OCI-LY1 (cell line): ENCODE measurements around the gene STK17A.

Experiments used
- H2AFZ ChIP-seq: fragments of 200-600 bp; sonication (generic), shearing (Covaris generic); 2 replicates; pipeline ENCODE4 v1.6.0; 2014; ENCODE audit warnings: antibody characterized with exemption, mild to moderate bottlenecking, low read length
- H3F3A ChIP-seq: fragments of 200-600 bp; sonication (generic), shearing (Covaris generic); 2 replicates; pipeline ENCODE4 v1.6.0; 2014; ENCODE audit warnings: mild to moderate bottlenecking, antibody characterized with exemption, low read length, moderate library complexity; ENCODE audit not compliant: insufficient read depth
- H3K27ac ChIP-seq: fragments of 200-600 bp; sonication (generic); 2 replicates; pipeline ENCODE4 v1.5.1; 2014; ENCODE audit warnings: low read length, mixed run types, mild to moderate bottlenecking, low read depth; ENCODE audit not compliant: poor library complexity, severe bottlenecking
- H3K27me3 ChIP-seq: fragments of 200-600 bp; sonication (generic); 2 replicates; pipeline ENCODE4 v1.6.0; 2014; ENCODE audit warnings: antibody characterized with exemption, mild to moderate bottlenecking, low read length, moderate library complexity; ENCODE audit not compliant: insufficient read depth
- H3K36me3 ChIP-seq: fragments of 200-600 bp; sonication (generic); 2 replicates; pipeline ENCODE4 v1.6.1; 2014; ENCODE audit warnings: mild to moderate bottlenecking, antibody characterized with exemption, low read length, moderate library complexity, mixed read lengths; ENCODE audit not compliant: insufficient read depth
- H3K4me1 ChIP-seq: fragments of 200-600 bp; sonication (generic); 2 replicates; pipeline ENCODE4 v1.5.1; 2014; ENCODE audit warnings: mild to moderate bottlenecking, low read length, moderate library complexity; ENCODE audit not compliant: insufficient read depth, severe bottlenecking
- H3K4me2 ChIP-seq: fragments of 200-600 bp; sonication (generic), shearing (Covaris generic); 2 replicates; pipeline ENCODE4 v1.6.1; 2014; ENCODE audit warnings: low read length
- H3K4me3 ChIP-seq: fragments of 200-600 bp; sonication (generic); 2 replicates; pipeline ENCODE4 v1.5.1; 2014; ENCODE audit warnings: low read length, low read depth, mild to moderate bottlenecking, mixed read lengths; ENCODE audit not compliant: poor library complexity, severe bottlenecking
- H3K79me2 ChIP-seq: fragments of 200-600 bp; shearing (Covaris generic); 2 replicates; pipeline ENCODE4 v1.6.1; 2016; ENCODE audit warnings: mixed run types, low read length, mixed read lengths; ENCODE audit not compliant: insufficient read depth
- H3K9ac ChIP-seq: fragments of 200-600 bp; sonication (generic), shearing (Covaris generic); 2 replicates; pipeline ENCODE4 v1.6.1; 2014; ENCODE audit warnings: mild to moderate bottlenecking, low read length, mixed read lengths
- H3K9me2 ChIP-seq: fragments of 200-600 bp; sonication (generic), shearing (Covaris generic); 2 replicates; pipeline ENCODE4 v1.6.1; 2014; ENCODE audit warnings: low read depth, mild to moderate bottlenecking, low read length, mixed read lengths
- H3K9me3 ChIP-seq: fragments of 200-600 bp; shearing (Covaris generic); 2 replicates; pipeline ENCODE4 v1.6.1; 2014; ENCODE audit warnings: low read length, mixed read lengths
- H4K20me1 ChIP-seq: fragments of 200-600 bp; sonication (generic), shearing (Covaris generic); 2 replicates; pipeline ENCODE4 v1.6.0; 2016; ENCODE audit warnings: mild to moderate bottlenecking, low read length; ENCODE audit not compliant: insufficient read depth
- EZH2 ChIP-seq: fragments of 200-600 bp; sonication (generic), shearing (Covaris generic); IDR thresholded peaks from 2 replicates; pipeline ENCODE4 v1.8.0; 2017; ENCODE audit warnings: borderline replicate concordance, mixed run types, mild to moderate bottlenecking, antibody characterized with exemption, low read length, moderate library complexity, mixed read lengths
- TF ChIP-seq, protein P1 (sequence below): fragments of 200-600 bp; sonication (generic), shearing (Covaris generic); IDR thresholded peaks from 2 replicates; pipeline ENCODE4 v1.5.1; 2017; ENCODE audit warnings: mild to moderate bottlenecking, antibody characterized with exemption, low read length, moderate library complexity, mixed read lengths

The STK17A gene

DNA sequence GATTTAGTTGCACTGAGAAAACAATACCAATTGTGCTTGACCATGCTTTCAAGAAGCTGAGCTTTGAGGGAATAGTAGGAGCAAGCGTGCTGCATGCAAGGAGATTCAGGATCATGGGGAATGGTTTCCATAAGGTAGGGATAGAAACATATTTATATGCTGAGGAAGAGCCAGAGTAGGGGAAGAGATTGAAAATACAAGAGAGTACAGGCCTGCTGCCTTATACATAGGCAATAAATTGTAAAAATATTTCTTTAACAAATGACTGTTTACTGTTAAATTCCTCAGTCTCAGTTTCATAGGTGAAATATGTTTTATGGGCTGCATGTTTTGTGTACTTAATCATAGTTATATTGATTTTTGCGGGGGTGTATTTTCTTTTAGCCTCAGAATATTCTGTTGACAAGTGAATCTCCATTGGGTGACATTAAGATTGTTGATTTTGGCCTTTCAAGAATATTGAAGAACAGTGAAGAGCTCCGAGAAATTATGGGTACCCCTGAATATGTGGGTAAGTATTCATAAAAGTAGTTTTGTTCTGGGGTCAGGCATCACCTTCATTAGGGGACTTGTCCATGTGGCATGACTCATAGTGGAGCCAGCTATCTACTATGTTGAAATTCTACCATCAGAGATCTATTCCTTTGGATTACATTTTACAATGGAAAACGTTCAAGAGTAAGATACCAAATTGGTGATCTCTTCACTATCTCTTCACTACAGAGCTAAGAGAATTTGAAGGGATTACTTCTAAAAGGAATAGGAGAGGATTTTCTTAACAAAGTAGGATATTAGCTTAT lies 36.5 kb downstream of the STK17A start:
- Histone ChIP-seq H3K79me2 (peaks cover 46% of the 10 kb centered on the region), H3K9me3 (no peaks in the 10 kb centered on the region), H3K27ac (peak overlapping the region; percentile 37), H3K27me3 (no peaks in the 10 kb centered on the region), H3K9me2 (no peaks in the 10 kb centered on the region), H3K4me3 (no peak overlapping the region), H3K4me1 (peaks cover 82% of the 10 kb centered on the region), H3K9ac (no peak overlapping the region), H4K20me1 (no peaks in the 10 kb centered on the region), H3K36me3 (peaks cover 93% of the 10 kb centered on the region), H2AFZ (no peak overlapping the region), H3K4me2 (no peak overlapping the region; the same call in 1 of the 2 replicates), H3F3A (no peaks in the 10 kb centered on the region)
- TF ChIP-seq, protein P1, sequence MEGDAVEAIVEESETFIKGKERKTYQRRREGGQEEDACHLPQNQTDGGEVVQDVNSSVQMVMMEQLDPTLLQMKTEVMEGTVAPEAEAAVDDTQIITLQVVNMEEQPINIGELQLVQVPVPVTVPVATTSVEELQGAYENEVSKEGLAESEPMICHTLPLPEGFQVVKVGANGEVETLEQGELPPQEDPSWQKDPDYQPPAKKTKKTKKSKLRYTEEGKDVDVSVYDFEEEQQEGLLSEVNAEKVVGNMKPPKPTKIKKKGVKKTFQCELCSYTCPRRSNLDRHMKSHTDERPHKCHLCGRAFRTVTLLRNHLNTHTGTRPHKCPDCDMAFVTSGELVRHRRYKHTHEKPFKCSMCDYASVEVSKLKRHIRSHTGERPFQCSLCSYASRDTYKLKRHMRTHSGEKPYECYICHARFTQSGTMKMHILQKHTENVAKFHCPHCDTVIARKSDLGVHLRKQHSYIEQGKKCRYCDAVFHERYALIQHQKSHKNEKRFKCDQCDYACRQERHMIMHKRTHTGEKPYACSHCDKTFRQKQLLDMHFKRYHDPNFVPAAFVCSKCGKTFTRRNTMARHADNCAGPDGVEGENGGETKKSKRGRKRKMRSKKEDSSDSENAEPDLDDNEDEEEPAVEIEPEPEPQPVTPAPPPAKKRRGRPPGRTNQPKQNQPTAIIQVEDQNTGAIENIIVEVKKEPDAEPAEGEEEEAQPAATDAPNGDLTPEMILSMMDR = no peak
- TF ChIP-seq EZH2 = no peak

DNA sequence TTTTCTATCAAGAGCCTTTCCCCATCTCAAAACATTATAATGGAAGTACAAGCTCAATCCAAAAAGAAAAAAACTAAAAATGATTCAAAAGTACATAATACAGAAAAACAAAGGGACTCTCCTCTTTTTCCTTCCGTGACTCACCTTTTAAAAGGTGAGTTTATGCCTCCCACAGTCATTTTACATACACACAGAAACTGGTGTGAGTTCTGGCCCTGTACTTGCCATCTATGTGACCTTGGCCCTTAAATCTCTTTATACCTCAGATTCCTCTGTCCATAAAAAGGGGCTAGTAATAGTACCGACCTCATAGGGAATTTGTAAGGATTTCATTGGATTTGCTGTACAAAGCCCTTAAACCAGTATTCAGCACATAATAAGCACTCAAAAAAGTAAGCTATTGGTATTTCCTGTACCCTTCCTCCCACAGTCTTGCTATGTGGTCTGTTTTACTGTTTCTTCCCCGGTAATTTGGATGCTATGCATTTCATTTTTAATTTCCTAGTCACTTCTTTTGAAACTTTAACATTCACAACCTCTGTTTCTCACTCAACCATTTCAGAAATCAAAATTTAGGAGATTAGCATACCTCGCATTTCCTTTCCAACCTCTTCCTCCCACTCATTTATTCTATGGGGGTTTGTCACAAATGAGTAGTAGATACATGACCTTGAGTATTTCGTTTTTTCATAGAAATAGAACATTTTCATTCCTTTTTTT lies 39.0 kb downstream of the STK17A start:
- Histone ChIP-seq H3K9me2 (no peaks in the 10 kb centered on the region), H3K9ac (no peak overlapping the region), H3K27me3 (no peaks in the 10 kb centered on the region), H3K4me2 (peak overlapping the region; percentile 1; the same call in 1 of the 2 replicates), H3F3A (0 out of 2 replicates have a peak, but pooled peaks cover 5% of the 10 kb centered on the region), H2AFZ (no peak overlapping the region), H4K20me1 (no peaks in the 10 kb centered on the region), H3K4me3 (no peak overlapping the region), H3K9me3 (no peaks in the 10 kb centered on the region), H3K4me1 (peaks cover 99% of the 10 kb centered on the region), H3K36me3 (peaks cover 94% of the 10 kb centered on the region), H3K27ac (peak overlapping the region; percentile 85), H3K79me2 (peaks cover 30% of the 10 kb centered on the region)
- TF ChIP-seq, protein P1 = no peak
- TF ChIP-seq EZH2 = no peak

DNA sequence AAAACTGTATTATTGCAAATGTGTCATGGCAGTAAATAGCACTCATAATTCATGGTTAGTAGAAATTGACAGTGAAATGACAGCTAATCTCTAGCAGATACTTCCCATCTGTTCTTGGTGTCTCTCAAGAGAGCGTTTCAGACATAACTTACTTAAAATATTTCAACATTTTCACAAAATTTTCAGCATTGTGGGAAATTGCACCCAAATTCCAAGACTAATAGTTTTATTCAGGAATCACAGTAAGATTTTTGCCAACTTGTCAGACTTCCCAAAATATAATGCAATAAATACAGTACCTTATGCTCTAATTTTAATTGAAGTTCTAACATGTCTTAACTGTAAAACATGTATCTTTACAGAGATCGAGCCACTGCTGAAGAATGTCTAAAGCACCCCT lies 41.2 kb downstream of the STK17A start:
- peak overlapping the region; percentile 18; the same call in 1 of the 2 replicates for H3K9ac ChIP-seq
- H3K4me3 ChIP-seq = no peak overlapping the region
- no peaks in the 10 kb centered on the region for H3K9me2 ChIP-seq
- H3K9me3 ChIP-seq = no peaks in the 10 kb centered on the region
- H4K20me1 ChIP-seq = no peaks in the 10 kb centered on the region
- H3F3A ChIP-seq = 0 out of 2 replicates have a peak, but pooled peaks cover 5% of the 10 kb centered on the region
- H3K27me3 ChIP-seq = no peaks in the 10 kb centered on the region
- TF ChIP-seq, protein P1 = no peak
- TF ChIP-seq EZH2 = no peak
- peaks cover 94% of the 10 kb centered on the region for H3K36me3 ChIP-seq
- H2AFZ ChIP-seq = no peak overlapping the region
- peak overlapping the region; percentile 85 for H3K27ac ChIP-seq
- H3K79me2 ChIP-seq = peaks cover 22% of the 10 kb centered on the region
- H3K4me2 ChIP-seq = peak overlapping the region; percentile 39
- peaks cover 99% of the 10 kb centered on the region for H3K4me1 ChIP-seq
